Activated CD4-positive, alpha-beta T cell treated with anti-CD3 and anti-CD28 coated beads for 36 hours (primary cell): ENCODE results near the gene SLAMF8. TPM values are rescaled to one million over a fixed set of nuclear protein-coding genes. Genes with fewer than 3 reads are reported as not detected.

Experiments
- ATAC-seq: fragments of 200-7000 bp; cut with Tn5 transposase; one replicate; pipeline ENCODE4 v1.10.0; 2021; ENCODE audit warnings: mild to moderate bottlenecking, moderate library complexity
- CTCF ChIA-PET: fragments of 350-600 bp; sonication (Branson Sonifier 250); formaldehyde crosslinking; loops from one replicate; lab custom pipeline; 2021; ENCODE audit warnings: antibody characterized with exemption; lab: Charles Lee
- POLR2A ChIA-PET: fragments of 350-600 bp; sonication (Branson Sonifier 250); formaldehyde crosslinking; loops from one replicate; lab custom pipeline; 2021; ENCODE audit warnings: antibody characterized with exemption, inconsistent platforms; lab: Charles Lee
- DNase-seq: peaks from one replicate; pipeline ENCODE4 v3.0.0-alpha.2; 2020
- H3K27ac Mint-ChIP-seq: one replicate; pipeline ENCODE4 v1.8.0; 2021; ENCODE audit warnings: mixed read lengths
- H3K27me3 Mint-ChIP-seq: one replicate; pipeline ENCODE4 v1.8.0; 2021; ENCODE audit warnings: mixed read lengths
- H3K36me3 Mint-ChIP-seq: one replicate; pipeline ENCODE4 v1.8.0; 2021; ENCODE audit warnings: low read depth, mixed read lengths
- H3K4me1 Mint-ChIP-seq: one replicate; pipeline ENCODE4 v1.8.0; 2021; ENCODE audit warnings: mixed read lengths
- H3K4me3 Mint-ChIP-seq: one replicate; pipeline ENCODE4 v1.8.0; 2021; ENCODE audit warnings: mild to moderate bottlenecking, moderate library complexity, mixed read lengths
- H3K9me3 Mint-ChIP-seq: one replicate; pipeline ENCODE4 v1.8.0; 2021; ENCODE audit warnings: low read depth, mixed read lengths
- intact Hi-C, 2 experiments: fragments of 100-400 bp; cut with DNase I in 1 of 2; cut with micrococcal nuclease in 1 of 2; formaldehyde crosslinking; loops; one replicate each; pipeline versions ENCODE4 v1.14.2 to v1.15.1; 2022 to 2024; cut with DNase I, micrococcal nuclease
- total RNA-seq, 2 experiments: library from RNA; stranded (reverse); gene quantifications; one replicate each; pipeline ENCODE4 v1.2.3, GENCODE V29; 2021

SLAMF8 gene
- total RNA-seq, 2 experiments from 2014 or later, result 0.39 to 0.70 TPM

GRCh38 chr1:159860456-159860855, 33.8 kb downstream of the SLAMF8 start:
- ATAC-seq (no peak), DNase-seq (no peak)
- H3K27me3 Mint-ChIP-seq, result no peaks in the 10 kb centered on the region
- no peak overlapping the region for H3K4me3 Mint-ChIP-seq
- POLR2A ChIA-PET, result no interaction called here
- no peaks in the 10 kb centered on the region for H3K9me3 Mint-ChIP-seq
- H3K36me3 Mint-ChIP-seq, result no peaks in the 10 kb centered on the region
- CTCF ChIA-PET, result interaction anchor here (1.2 kb wide), 1 partner anchor 219 kb away, joined by 3 read pairs; no protein-coding TSS in a partner anchor
- intact Hi-C loops, result no loop called here
- H3K27ac Mint-ChIP-seq, result no peak overlapping the region
- peaks cover under 1% of the 10 kb centered on the region for H3K4me1 Mint-ChIP-seq

GRCh38 chr1:159861218-159861617, 34.5 kb downstream of the SLAMF8 start:
- ChIA-PET CTCF (interaction anchor here (1.2 kb wide), 1 partner anchor 218 kb away, joined by 3 read pairs; no protein-coding TSS in a partner anchor), POLR2A (no interaction called here)
- Mint-ChIP-seq H3K27ac (no peak overlapping the region), H3K4me3 (no peak overlapping the region), H3K27me3 (no peaks in the 10 kb centered on the region), H3K4me1 (peaks cover 1% of the 10 kb centered on the region), H3K36me3 (no peaks in the 10 kb centered on the region), H3K9me3 (no peaks in the 10 kb centered on the region)
- intact Hi-C loops, result no loop called here
- DNase-seq, result no peak
- ATAC-seq, result no peak

- no peak overlapping the region for H3K27ac Mint-ChIP-seq
- POLR2A ChIA-PET, result no interaction called here
Measured at GRCh38 chr1:159862031-159862430, 35.4 kb downstream of the SLAMF8 start.

GRCh38 chr1:159862557-159862956, 35.9 kb downstream of the SLAMF8 start, which contains the start of gene VSIG8:
TSS of gene VSIG8 (minus strand) at chr1:159862657. CDS start at chr1:159862521, 136 bp downstream.
- intact Hi-C loops, result no loop called here
- ATAC-seq, result no peak
- Mint-ChIP-seq H3K4me1 (peaks cover 12% of the 10 kb centered on the region), H3K9me3 (no peaks in the 10 kb centered on the region), H3K27ac (no peak within 1 kb of the TSS), H3K36me3 (no peaks in the 10 kb centered on the region), H3K27me3 (no peaks in the 10 kb centered on the region), H3K4me3 (no peak within 1 kb of the TSS)
- no peak for DNase-seq
- POLR2A ChIA-PET, result no interaction called here
- CTCF ChIA-PET, result no interaction called here

More at GRCh38 chr1:159862031-159862430, 35.4 kb downstream of the SLAMF8 start:
- H3K4me3 Mint-ChIP-seq, result no peak overlapping the region
- H3K9me3 Mint-ChIP-seq, result no peaks in the 10 kb centered on the region
- intact Hi-C loops, result no loop called here
- CTCF ChIA-PET, result no interaction called here
- no peaks in the 10 kb centered on the region for H3K36me3 Mint-ChIP-seq
- no peak for ATAC-seq
- DNase-seq, result no peak
- H3K27me3 Mint-ChIP-seq, result no peaks in the 10 kb centered on the region
- H3K4me1 Mint-ChIP-seq, result peaks cover 10% of the 10 kb centered on the region

GRCh38 chr1:159864262-159864661, 37.6 kb downstream of the SLAMF8 start:
- DNase-seq, result no peak
- Mint-ChIP-seq H3K27me3 (no peaks in the 10 kb centered on the region), H3K27ac (no peak overlapping the region), H3K9me3 (no peaks in the 10 kb centered on the region), H3K4me1 (peaks cover 12% of the 10 kb centered on the region), H3K4me3 (no peak overlapping the region), H3K36me3 (no peaks in the 10 kb centered on the region)
- intact Hi-C loops, result no loop called here
- POLR2A ChIA-PET, result no interaction called here
- CTCF ChIA-PET, result interaction anchor here (0.5 to 2.2 kb wide), 3 partner anchors 10 to 143 kb away, joined by 3 to 8 read pairs (median 3); no protein-coding TSS in a partner anchor
- no peak for ATAC-seq

- no peak for ATAC-seq
- Mint-ChIP-seq H3K4me1 (peaks cover 12% of the 10 kb centered on the region), H3K9me3 (no peaks in the 10 kb centered on the region), H3K27me3 (no peaks in the 10 kb centered on the region), H3K36me3 (no peaks in the 10 kb centered on the region), H3K27ac (no peak overlapping the region), H3K4me3 (no peak overlapping the region)
- intact Hi-C loops, result no loop called here
- CTCF ChIA-PET, result interaction anchor here (1.2 kb wide), 1 partner anchor 35 kb away, joined by 4 read pairs; no protein-coding TSS in a partner anchor
- POLR2A ChIA-PET, result no interaction called here
- no peak for DNase-seq
Measured at GRCh38 chr1:159866066-159866465, 39.4 kb downstream of the SLAMF8 start.

GRCh38 chr1:159866905-159867663, 40.4 kb downstream of the SLAMF8 start:
- Mint-ChIP-seq H3K27ac (no peak overlapping the region), H3K4me3 (no peak overlapping the region), H3K36me3 (no peaks in the 10 kb centered on the region), H3K4me1 (peaks cover 12% of the 10 kb centered on the region), H3K9me3 (no peaks in the 10 kb centered on the region), H3K27me3 (peaks cover 3% of the 10 kb centered on the region)
- ChIA-PET POLR2A (no interaction called here), CTCF (interaction anchor here (1.2 kb wide), 1 partner anchor 36 kb away, joined by 4 read pairs; no protein-coding TSS in a partner anchor)
- intact Hi-C loops, result no loop called here
- ATAC-seq (peak; percentile 37), DNase-seq (no peak)

GRCh38 chr1:159867664-159868026, 41.0 kb downstream of the SLAMF8 start:
- Mint-ChIP-seq H3K36me3 (no peaks in the 10 kb centered on the region), H3K27me3 (peaks cover 3% of the 10 kb centered on the region), H3K9me3 (no peaks in the 10 kb centered on the region), H3K4me3 (no peak overlapping the region), H3K4me1 (peaks cover 12% of the 10 kb centered on the region), H3K27ac (no peak overlapping the region)
- intact Hi-C loops, result no loop called here
- ATAC-seq, result no peak
- POLR2A ChIA-PET, result no interaction called here
- no peak for DNase-seq
- CTCF ChIA-PET, result interaction anchor here (1.2 kb wide), 1 partner anchor 140 kb away, joined by 3 read pairs; no protein-coding TSS in a partner anchor

GRCh38 chr1:159868766-159869165, 42.1 kb downstream of the SLAMF8 start:
- intact Hi-C loops, result no loop called here
- ATAC-seq (no peak), DNase-seq (no peak)
- CTCF ChIA-PET, result interaction anchor here (0.7 to 1.2 kb wide), 3 partner anchors 64 to 139 kb away, joined by 3 to 4 read pairs (median 3); no protein-coding TSS in a partner anchor
- H3K4me3 Mint-ChIP-seq, result no peak overlapping the region
- no peaks in the 10 kb centered on the region for H3K9me3 Mint-ChIP-seq
- POLR2A ChIA-PET, result interaction anchor here (0.5 kb wide), 1 partner anchor 858 kb away, joined by 5 read pairs; no protein-coding TSS in a partner anchor
- H3K27me3 Mint-ChIP-seq, result peaks cover 3% of the 10 kb centered on the region
- H3K36me3 Mint-ChIP-seq, result no peaks in the 10 kb centered on the region
- no peak overlapping the region for H3K27ac Mint-ChIP-seq
- peaks cover 12% of the 10 kb centered on the region for H3K4me1 Mint-ChIP-seq

- Mint-ChIP-seq H3K4me1 (peaks cover 12% of the 10 kb centered on the region), H3K36me3 (no peaks in the 10 kb centered on the region), H3K27me3 (peaks cover 3% of the 10 kb centered on the region), H3K27ac (no peak overlapping the region), H3K9me3 (no peaks in the 10 kb centered on the region), H3K4me3 (no peak overlapping the region)
- CTCF ChIA-PET, result interaction anchor here (0.7 to 1.1 kb wide), 2 partner anchors 64 to 68 kb away, joined by 3 to 4 read pairs; no protein-coding TSS in a partner anchor
- POLR2A ChIA-PET, result interaction anchor here (0.5 kb wide), 1 partner anchor 858 kb away, joined by 5 read pairs; no protein-coding TSS in a partner anchor
- intact Hi-C loops, result no loop called here
- DNase-seq (peak; percentile 48), ATAC-seq (peak; percentile 84)
Measured at GRCh38 chr1:159869173-159869572, 42.5 kb downstream of the SLAMF8 start.

- Mint-ChIP-seq H3K9me3 (no peaks in the 10 kb centered on the region), H3K4me3 (no peak overlapping the region), H3K27ac (no peak overlapping the region), H3K4me1 (peaks cover 12% of the 10 kb centered on the region), H3K36me3 (no peaks in the 10 kb centered on the region), H3K27me3 (peaks cover 3% of the 10 kb centered on the region)
- ChIA-PET POLR2A (no interaction called here), CTCF (no interaction called here)
- intact Hi-C loops, result no loop called here
- ATAC-seq, result no peak
- no peak for DNase-seq
Measured at GRCh38 chr1:159869607-159870006, 42.9 kb downstream of the SLAMF8 start.
